Measurements from ENCODE around the gene CIAO2A. TPM values are rescaled to one million over a fixed set of nuclear protein-coding genes. Genes with fewer than 3 reads are reported as not detected.
"Not testable (repeated sequence)": the region's sequence is repeated elsewhere in the genome, so short reads cannot be mapped to it uniquely, and the experiment has no call there.

The CIAO2A gene
- total RNA-seq, 1 experiment from 2014 or later = 38.7 TPM

- intact Hi-C loops (cut with micrococcal nuclease) = no loop called here
- no peak for DNase-seq (ENCODE audit: unreplicated experiment)
- H3K27ac Mint-ChIP-seq (ENCODE audit: low read depth, unreplicated experiment) = peak overlapping the region; percentile 14
- ChIA-PET POLR2A (interaction anchor here (0.6 to 0.9 kb wide), 2 partner anchors 9 to 372 kb away, joined by 3 read pairs; no protein-coding TSS in a partner anchor), CTCF (interaction anchor here (0.6 to 1.9 kb wide), 3 partner anchors 21 to 1323 kb away, joined by 3 to 4 read pairs (median 4); no protein-coding TSS in a partner anchor)
- no peaks in the 10 kb centered on the region for H3K27me3 Mint-ChIP-seq (ENCODE audit: insufficient read depth, unreplicated experiment)
- H3K9me3 Mint-ChIP-seq (ENCODE audit: unreplicated experiment) = no peaks in the 10 kb centered on the region
- no peak for TF ChIP-seq CTCF (IDR thresholded peaks at IDR 0.05; ENCODE audit: unreplicated experiment)
- peaks cover 20% of the 10 kb centered on the region for H3K4me1 Mint-ChIP-seq (ENCODE audit: insufficient read depth, unreplicated experiment)
- no TSS peak for BruUV-seq (replicated peaks)
- H3K36me3 Mint-ChIP-seq (ENCODE audit: insufficient read depth, unreplicated experiment) = peaks cover 59% of the 10 kb centered on the region
- H3K4me3 Mint-ChIP-seq (ENCODE audit: unreplicated experiment) = no peak overlapping the region
Observed at GRCh38 chr15:64089543-64090280, 3.9 kb downstream of the CIAO2A start.

GRCh38 chr15:64082757-64083156 is 10.9 kb downstream of the CIAO2A start:
- H3K27ac Mint-ChIP-seq (ENCODE audit: low read depth, unreplicated experiment) = no peak overlapping the region
- intact Hi-C loops (cut with micrococcal nuclease) = no loop called here
- ChIA-PET POLR2A (interaction anchor here (1.4 to 1.8 kb wide), 3 partner anchors 10 to 12 kb away, joined by 5 to 6 read pairs (median 5); partner anchors contain the start of gene CIAO2A), CTCF (interaction anchor here (0.7 to 1.5 kb wide), 2 partner anchors 11 to 15 kb away, joined by 4 to 5 read pairs; no protein-coding TSS in a partner anchor)
- H3K4me1 Mint-ChIP-seq (ENCODE audit: insufficient read depth, unreplicated experiment) = no peaks in the 10 kb centered on the region
- TF ChIP-seq CTCF (IDR thresholded peaks at IDR 0.05; ENCODE audit: unreplicated experiment) = no peak
- no peak for DNase-seq (ENCODE audit: unreplicated experiment)
- peaks cover 45% of the 10 kb centered on the region for H3K36me3 Mint-ChIP-seq (ENCODE audit: insufficient read depth, unreplicated experiment)
- H3K9me3 Mint-ChIP-seq (ENCODE audit: unreplicated experiment) = no peaks in the 10 kb centered on the region
- H3K4me3 Mint-ChIP-seq (ENCODE audit: unreplicated experiment) = no peak overlapping the region
- no TSS peak for BruUV-seq (replicated peaks)
- no peaks in the 10 kb centered on the region for H3K27me3 Mint-ChIP-seq (ENCODE audit: insufficient read depth, unreplicated experiment)

- H3K4me3 Mint-ChIP-seq (ENCODE audit: unreplicated experiment); H3K9me3 Mint-ChIP-seq (ENCODE audit: unreplicated experiment); intact Hi-C loops (cut with micrococcal nuclease); DNase-seq (ENCODE audit: unreplicated experiment); H3K27ac Mint-ChIP-seq (ENCODE audit: low read depth, unreplicated experiment); H3K4me1 Mint-ChIP-seq (ENCODE audit: insufficient read depth, unreplicated experiment); H3K27me3 Mint-ChIP-seq (ENCODE audit: insufficient read depth, unreplicated experiment); BruUV-seq (replicated peaks): not testable (repeated sequence)
- ChIA-PET CTCF (interaction anchor here (0.5 kb wide), 1 partner anchor 80 kb away, joined by 3 read pairs; no protein-coding TSS in a partner anchor), POLR2A (interaction anchor here (4.0 kb wide), 1 partner anchor 20 kb away, joined by 34 read pairs; the partner anchor contains the start of gene CIAO2A)
- peaks cover 49% of the 10 kb centered on the region for H3K36me3 Mint-ChIP-seq (ENCODE audit: insufficient read depth, unreplicated experiment)
Observed at GRCh38 chr15:64073496-64073895, 20.1 kb downstream of the CIAO2A start.

- Mint-ChIP-seq H3K27me3 (ENCODE audit: insufficient read depth, unreplicated experiment) (no peaks in the 10 kb centered on the region), H3K9me3 (ENCODE audit: unreplicated experiment) (no peaks in the 10 kb centered on the region), H3K4me1 (ENCODE audit: insufficient read depth, unreplicated experiment) (peaks cover 7% of the 10 kb centered on the region), H3K4me3 (ENCODE audit: unreplicated experiment) (no peak overlapping the region), H3K36me3 (ENCODE audit: insufficient read depth, unreplicated experiment) (peaks cover 49% of the 10 kb centered on the region), H3K27ac (ENCODE audit: low read depth, unreplicated experiment) (peak overlapping the region; percentile 31)
- intact Hi-C loops (cut with micrococcal nuclease) = no loop called here
- no peak for TF ChIP-seq CTCF (IDR thresholded peaks at IDR 0.05; ENCODE audit: unreplicated experiment)
- BruUV-seq (replicated peaks) = no TSS peak
- ChIA-PET CTCF (interaction anchor here (1.3 to 1.8 kb wide), 3 partner anchors 127 to 321 kb away, joined by 3 to 7 read pairs (median 6); no protein-coding TSS in a partner anchor), POLR2A (interaction anchor here (0.6 to 4.0 kb wide), 3 partner anchors 20 to 577 kb away, joined by 3 to 34 read pairs (median 5); partner anchors contain the start of genes CIAO2A and SNX1)
- no peak for DNase-seq (ENCODE audit: unreplicated experiment)
Observed at GRCh38 chr15:64072812-64073211, 20.8 kb downstream of the CIAO2A start.
